ENCODE results near the gene SBNO2. TPM values are rescaled to one million over a fixed set of nuclear protein-coding genes. Genes with fewer than 3 reads are reported as not detected.

Gene SBNO2
- total RNA-seq, 2 donors from 2014 or later: 55.4 to 182 TPM

DNA sequence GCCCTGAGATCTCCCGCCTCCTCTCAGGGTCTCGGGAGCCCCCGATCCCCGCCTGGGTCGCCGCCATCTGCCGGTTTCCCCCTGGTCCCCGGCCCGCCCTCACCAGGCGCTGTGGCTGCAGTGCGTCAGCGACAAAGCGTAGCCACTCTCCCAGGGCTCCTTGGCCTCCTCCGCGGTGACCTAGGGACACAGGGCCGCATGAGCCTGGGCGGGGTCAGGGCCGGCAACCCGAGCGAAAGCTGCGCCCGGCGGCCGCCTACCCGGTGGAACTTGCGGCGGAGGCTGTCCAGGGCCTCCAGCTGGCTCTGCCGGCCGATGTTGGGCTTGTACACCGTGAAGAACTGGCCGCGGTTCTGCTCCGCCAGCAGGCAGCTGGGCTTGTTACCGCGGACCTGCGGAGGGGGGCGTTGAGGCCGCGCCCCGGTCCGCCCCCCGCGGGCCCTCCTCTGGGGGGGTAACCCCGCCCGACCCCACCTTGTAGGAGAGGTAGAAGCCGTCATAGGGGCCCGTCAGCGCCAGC, 65.0 kb downstream of the SBNO2 start:
- peaks cover 51% of the 10 kb centered on the region for H3K36me3 ChIP-seq
- H3K9me3 ChIP-seq: no peaks in the 10 kb centered on the region
- no peak for ATAC-seq (ENCODE audit: insufficient number of reproducible peaks, low FRiP score, low read depth)
- peaks cover 11 to 42% of the 10 kb centered on the region in 2 donors for H3K4me1 ChIP-seq (ENCODE audit: control insufficient read depth in 1 of 2, low read depth in 2 of 2)
- H3K27me3 ChIP-seq (replicated peaks; ENCODE audit: insufficient read depth): no peaks in the 10 kb centered on the region
- H3K4me3 ChIP-seq: no peak overlapping the region
- TF ChIP-seq, protein P1, sequence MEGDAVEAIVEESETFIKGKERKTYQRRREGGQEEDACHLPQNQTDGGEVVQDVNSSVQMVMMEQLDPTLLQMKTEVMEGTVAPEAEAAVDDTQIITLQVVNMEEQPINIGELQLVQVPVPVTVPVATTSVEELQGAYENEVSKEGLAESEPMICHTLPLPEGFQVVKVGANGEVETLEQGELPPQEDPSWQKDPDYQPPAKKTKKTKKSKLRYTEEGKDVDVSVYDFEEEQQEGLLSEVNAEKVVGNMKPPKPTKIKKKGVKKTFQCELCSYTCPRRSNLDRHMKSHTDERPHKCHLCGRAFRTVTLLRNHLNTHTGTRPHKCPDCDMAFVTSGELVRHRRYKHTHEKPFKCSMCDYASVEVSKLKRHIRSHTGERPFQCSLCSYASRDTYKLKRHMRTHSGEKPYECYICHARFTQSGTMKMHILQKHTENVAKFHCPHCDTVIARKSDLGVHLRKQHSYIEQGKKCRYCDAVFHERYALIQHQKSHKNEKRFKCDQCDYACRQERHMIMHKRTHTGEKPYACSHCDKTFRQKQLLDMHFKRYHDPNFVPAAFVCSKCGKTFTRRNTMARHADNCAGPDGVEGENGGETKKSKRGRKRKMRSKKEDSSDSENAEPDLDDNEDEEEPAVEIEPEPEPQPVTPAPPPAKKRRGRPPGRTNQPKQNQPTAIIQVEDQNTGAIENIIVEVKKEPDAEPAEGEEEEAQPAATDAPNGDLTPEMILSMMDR (IDR thresholded peaks at IDR 0.05): no peak
- H3K27ac ChIP-seq: no peak overlapping the region
- DNase-seq (ENCODE audit: low spot score): no peak

GRCh38 chr19:1108291-1109031, 65.6 kb downstream of the SBNO2 start:
- Histone ChIP-seq H3K4me3 (no peak overlapping the region), H3K9me3 (no peaks in the 10 kb centered on the region), H3K27me3 (replicated peaks; ENCODE audit: insufficient read depth) (no peaks in the 10 kb centered on the region), H3K4me1 (ENCODE audit: control insufficient read depth in 1 of 2, low read depth in 2 of 2) (peaks cover 11 to 36% of the 10 kb centered on the region in 2 donors), H3K36me3 (peaks cover 51% of the 10 kb centered on the region), H3K27ac (no peak overlapping the region)
- ATAC-seq (ENCODE audit: insufficient number of reproducible peaks, low FRiP score, low read depth): no peak
- TF ChIP-seq, protein P1 (IDR thresholded peaks at IDR 0.05): no peak
- DNase-seq (ENCODE audit: low spot score): no peak

- TF ChIP-seq, protein P1 (IDR thresholded peaks at IDR 0.05): no peak
- ATAC-seq (ENCODE audit: insufficient number of reproducible peaks, low FRiP score, low read depth) (no peak), DNase-seq (ENCODE audit: low spot score) (no peak)
- Histone ChIP-seq H3K27ac (no peak overlapping the region), H3K4me3 (no peak overlapping the region), H3K4me1 (ENCODE audit: control insufficient read depth in 1 of 2, low read depth in 2 of 2) (peaks cover 18 to 36% of the 10 kb centered on the region in 2 donors), H3K36me3 (peaks cover 50% of the 10 kb centered on the region), H3K27me3 (replicated peaks; ENCODE audit: insufficient read depth) (no peaks in the 10 kb centered on the region), H3K9me3 (no peaks in the 10 kb centered on the region)
Measured at GRCh38 chr19:1107661-1108261, 66.3 kb downstream of the SBNO2 start.

DNA sequence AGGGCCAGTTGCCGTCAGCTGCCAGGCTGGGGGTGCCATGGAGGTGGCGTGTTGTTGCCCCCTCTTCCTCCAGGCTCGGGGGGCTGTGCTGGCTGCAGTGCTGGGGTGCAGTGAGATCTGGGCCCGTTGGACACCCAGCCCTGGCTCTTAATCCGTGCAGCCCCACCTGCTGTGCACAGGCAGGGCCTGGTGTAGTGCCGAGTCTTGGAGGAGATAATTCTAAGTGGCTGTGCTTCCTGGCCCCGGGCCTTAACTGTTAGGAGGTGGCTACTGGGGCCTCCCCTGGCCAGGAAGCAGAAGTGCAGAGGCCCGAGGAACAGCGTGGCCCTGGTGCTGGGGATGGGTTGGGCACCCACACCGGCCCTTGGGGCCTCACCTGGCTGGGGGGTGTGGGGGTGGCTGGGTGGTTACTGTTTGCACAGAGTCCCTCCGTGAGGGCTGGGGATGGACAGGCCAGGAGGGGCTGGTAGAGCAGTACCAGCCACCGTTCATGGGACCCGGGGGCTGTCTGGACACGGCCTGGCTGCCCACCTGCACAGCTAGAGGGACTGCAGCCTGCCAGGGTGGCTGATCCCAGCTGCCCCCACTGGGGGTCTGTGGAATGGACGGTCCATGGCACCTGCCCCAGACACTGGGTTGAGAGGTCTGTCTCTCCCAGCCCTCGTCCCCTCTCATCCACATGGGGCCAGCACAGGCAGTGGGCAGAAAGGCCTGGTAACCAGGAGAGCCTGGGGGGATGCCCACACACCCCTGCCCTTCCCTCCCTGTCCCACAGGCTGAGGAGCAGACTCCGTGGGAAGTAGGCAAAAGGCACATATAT, 67.0 kb downstream of the SBNO2 start:
- Histone ChIP-seq H3K4me1 (ENCODE audit: control insufficient read depth in 1 of 2, low read depth in 2 of 2) (peaks cover 25 to 39% of the 10 kb centered on the region in 2 donors), H3K9me3 (no peaks in the 10 kb centered on the region), H3K27ac (no peak overlapping the region), H3K4me3 (no peak overlapping the region), H3K27me3 (replicated peaks; ENCODE audit: insufficient read depth) (no peaks in the 10 kb centered on the region), H3K36me3 (peaks cover 43% of the 10 kb centered on the region)
- TF ChIP-seq, protein P1 (IDR thresholded peaks at IDR 0.05): no peak
- ATAC-seq (ENCODE audit: insufficient number of reproducible peaks, low FRiP score, low read depth) (no peak), DNase-seq (ENCODE audit: low spot score) (no peak)
